Measurements from ENCODE around the gene NKX1-1. TPM values are rescaled to one million over a fixed set of nuclear protein-coding genes. Genes with fewer than 3 reads are reported as not detected.
A peak's percentile ranks its signal among the peaks of the same experiment; 100 is the strongest.

Gene NKX1-1
- total RNA-seq, 2 experiments from 2014 or later = not detected

DNA sequence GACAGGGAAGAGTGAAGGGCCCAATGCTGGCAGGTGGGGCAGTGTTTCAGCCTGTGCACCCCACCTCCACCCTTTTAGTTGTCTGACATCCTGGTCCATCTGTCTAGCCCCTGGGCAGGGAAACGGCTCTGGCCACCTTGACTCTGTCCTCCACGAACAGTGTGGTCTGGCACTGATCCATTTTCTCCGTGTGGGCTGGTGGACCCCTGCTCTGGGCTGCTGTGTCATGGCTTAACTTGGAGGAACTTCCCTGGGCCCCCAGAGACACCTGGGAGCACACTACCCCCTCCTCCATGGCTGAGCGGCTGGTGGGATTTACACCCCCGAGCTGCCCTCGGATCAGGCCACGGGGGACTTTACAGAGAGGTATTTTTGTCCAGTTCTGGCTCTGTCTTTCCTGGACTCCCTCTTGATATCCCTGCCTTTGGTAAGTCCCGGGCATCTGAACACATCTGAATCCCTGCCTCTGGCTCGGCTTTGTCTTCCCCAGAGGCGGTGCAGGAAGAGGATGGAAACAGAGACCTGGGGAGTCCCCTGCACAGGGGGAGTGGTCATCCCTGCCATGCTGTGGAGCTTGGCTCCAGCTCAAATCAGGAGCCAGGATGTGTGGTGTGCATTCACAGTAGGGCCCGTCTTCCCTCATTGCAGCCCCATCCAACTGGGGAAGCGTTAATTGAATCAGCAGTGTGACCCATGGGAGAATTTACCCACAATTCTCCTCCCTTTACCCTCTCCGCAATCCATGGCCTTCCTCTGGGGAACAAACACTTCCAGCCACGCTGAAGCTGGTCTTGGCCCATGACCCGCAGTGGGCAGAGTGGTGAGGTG, 6.3 kb upstream of the NKX1-1 start:
- ChIA-PET CTCF (no interaction called here), POLR2A (no interaction called here)
- Mint-ChIP-seq H3K36me3 (ENCODE audit: low read depth) (peaks cover 2% of the 10 kb centered on the region), H3K9me3 (no peaks in the 10 kb centered on the region), H3K27me3 (peaks cover 40% of the 10 kb centered on the region), H3K4me1 (peaks cover 3% of the 10 kb centered on the region), H3K4me3 (no peak overlapping the region), H3K27ac (no peak overlapping the region)
- DNase-seq = no peak

DNA sequence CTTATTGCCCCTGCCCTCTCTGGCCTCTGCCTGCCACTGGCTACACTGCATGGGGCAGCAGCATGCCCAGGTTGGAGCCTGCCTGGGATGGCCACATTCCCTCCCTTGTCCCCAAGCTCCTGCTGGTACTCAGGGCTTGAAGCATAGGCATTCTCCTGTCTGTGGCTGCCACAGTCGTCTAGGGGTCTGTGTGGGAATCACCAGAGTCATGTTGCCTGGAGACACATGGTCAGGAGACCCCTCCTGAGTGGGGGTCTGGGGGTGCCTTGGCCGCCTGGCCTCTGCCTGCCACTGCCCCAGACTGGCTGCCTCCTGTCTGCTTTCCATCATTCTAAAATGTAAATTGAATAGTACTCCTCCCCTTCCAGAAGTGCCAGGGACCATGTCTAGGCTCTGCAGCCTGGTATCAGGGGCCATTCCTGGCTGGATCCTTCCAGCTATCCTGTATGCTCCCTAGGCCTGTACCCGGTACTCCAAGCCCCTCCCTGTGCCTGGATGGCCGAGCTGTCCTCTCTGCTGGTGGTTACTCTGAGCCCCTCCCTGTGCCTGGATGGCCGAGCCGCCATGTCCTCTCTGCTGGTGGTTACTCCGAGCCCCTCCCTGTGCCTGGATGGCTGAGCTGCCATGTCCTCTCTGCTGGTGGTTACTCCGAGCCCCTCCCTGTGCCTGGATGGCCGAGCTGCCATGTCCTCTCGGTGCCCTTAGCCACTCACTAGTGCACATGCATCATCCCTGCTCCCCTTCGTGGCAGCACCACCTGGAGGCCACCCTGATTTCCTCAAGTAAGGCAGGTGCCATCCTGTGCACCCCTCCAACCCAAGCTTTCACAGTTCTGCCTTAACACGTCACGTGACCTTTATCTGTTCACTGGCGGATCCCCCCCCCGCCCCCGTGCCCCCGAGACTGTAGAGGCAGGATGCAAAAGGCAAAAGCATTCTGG, 5.5 kb upstream of the NKX1-1 start:
- Mint-ChIP-seq H3K27me3 (peaks cover 45% of the 10 kb centered on the region), H3K9me3 (no peaks in the 10 kb centered on the region)
- no peak for DNase-seq

DNA sequence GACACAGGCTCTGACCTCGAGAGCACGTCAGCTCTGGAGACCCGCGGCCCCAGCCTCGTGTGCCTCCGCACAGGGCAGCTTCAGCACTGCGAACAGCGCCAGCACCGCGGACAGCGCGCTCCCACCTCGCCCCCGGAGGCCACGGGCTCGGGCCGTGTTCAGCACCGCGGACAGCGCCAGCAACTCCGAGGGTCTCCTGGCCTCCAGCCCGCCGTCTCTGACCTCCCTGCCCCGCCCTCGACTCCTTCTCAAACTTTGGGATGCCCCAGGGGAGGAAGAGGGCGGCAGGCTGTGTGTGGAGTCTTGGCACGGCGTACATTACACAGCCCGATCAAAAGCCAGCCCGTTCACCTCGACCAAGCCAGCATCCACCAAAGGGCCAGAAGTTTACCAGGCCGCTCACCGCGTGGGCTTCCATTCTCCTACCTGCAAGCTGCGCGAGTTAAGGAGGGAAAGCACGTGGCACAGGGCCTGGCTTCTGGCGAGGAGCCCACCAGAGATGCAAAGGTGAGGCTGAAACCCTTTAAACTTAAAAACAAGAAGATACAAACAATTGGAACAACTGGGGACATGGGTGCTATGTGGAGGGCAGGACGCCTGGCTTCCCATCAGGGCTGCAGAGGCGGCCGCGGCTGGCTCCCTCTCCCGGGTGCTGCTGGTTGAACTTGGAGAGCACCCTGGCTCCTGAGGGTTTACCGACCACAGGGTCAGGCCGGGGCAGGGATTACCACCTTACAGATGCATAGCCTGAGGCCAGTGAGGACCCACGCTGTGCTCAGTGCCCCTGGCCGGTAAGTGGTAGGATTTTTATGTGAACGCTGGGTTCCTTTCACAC, 4.5 kb upstream of the NKX1-1 start:
- peak; percentile 52 for DNase-seq
- Mint-ChIP-seq H3K4me3 (no peak overlapping the region), H3K36me3 (ENCODE audit: low read depth) (peaks cover 2% of the 10 kb centered on the region), H3K27ac (no peak overlapping the region), H3K9me3 (no peaks in the 10 kb centered on the region), H3K27me3 (peaks cover 40% of the 10 kb centered on the region), H3K4me1 (peaks cover 3% of the 10 kb centered on the region)
- ChIA-PET POLR2A (no interaction called here), CTCF (no interaction called here)

More for the DNA sequence above, 5.5 kb upstream of the NKX1-1 start:
- peaks cover 3% of the 10 kb centered on the region for H3K4me1 Mint-ChIP-seq
- no peak overlapping the region for H3K27ac Mint-ChIP-seq
- ChIA-PET POLR2A (no interaction called here), CTCF (no interaction called here)
- H3K4me3 Mint-ChIP-seq = no peak overlapping the region
- peaks cover 2% of the 10 kb centered on the region for H3K36me3 Mint-ChIP-seq (ENCODE audit: low read depth)

DNA sequence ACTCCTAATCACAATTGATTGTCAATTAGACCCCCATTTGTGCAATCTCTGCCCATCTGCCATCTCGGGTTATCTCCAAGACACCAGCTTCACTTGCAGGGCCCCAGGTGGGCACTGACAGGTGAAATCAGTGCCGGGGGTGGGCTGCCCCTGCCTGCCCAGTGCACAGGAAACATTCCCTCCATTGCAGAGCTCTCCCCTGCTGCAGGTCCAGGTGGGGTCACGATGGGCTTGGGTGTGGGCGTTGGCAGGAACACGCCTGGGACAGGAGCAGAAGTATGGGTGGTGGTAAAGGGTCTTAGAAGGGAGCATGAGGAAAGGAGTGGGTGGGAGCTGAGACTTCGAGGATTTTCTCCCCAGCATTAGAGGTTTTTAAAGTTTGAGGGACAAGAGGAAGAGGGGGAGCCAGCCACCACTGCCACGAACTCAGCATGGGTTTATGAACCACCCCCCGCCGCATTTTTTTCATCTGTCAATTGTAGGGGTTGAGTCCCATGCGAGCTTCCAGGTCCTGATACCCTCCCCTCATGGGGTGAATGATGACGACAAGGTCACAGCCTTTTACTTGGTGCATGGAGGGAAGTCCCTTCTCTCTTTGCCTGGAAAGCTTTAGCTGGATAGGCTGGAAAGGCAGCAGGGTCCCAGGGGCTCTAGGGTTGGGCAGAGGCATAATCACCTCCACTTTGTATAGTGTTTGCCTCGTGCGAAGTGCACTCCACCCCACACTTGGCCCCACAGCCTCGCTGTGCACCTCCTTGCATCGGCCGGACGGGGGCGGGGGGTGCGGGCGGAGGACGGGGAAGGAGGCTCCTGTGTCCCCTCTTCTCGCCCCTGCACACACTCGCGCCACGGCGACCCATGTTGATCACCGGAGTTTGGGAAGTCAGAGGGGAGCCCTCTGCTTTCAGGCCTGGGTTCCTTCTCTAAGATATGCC, 3.5 kb upstream of the NKX1-1 start:
- peaks cover 39% of the 10 kb centered on the region for H3K27me3 Mint-ChIP-seq
- no peaks in the 10 kb centered on the region for H3K9me3 Mint-ChIP-seq
- no peak overlapping the region for H3K27ac Mint-ChIP-seq
- DNase-seq = no peak
- H3K4me3 Mint-ChIP-seq = no peak overlapping the region
- CTCF ChIA-PET = interaction anchor here (0.7 kb wide), 1 partner anchor 18 kb away, joined by 3 read pairs; no protein-coding TSS in a partner anchor
- H3K36me3 Mint-ChIP-seq (ENCODE audit: low read depth) = peaks cover 2% of the 10 kb centered on the region
- H3K4me1 Mint-ChIP-seq = peaks cover 2% of the 10 kb centered on the region
- POLR2A ChIA-PET = no interaction called here

DNA sequence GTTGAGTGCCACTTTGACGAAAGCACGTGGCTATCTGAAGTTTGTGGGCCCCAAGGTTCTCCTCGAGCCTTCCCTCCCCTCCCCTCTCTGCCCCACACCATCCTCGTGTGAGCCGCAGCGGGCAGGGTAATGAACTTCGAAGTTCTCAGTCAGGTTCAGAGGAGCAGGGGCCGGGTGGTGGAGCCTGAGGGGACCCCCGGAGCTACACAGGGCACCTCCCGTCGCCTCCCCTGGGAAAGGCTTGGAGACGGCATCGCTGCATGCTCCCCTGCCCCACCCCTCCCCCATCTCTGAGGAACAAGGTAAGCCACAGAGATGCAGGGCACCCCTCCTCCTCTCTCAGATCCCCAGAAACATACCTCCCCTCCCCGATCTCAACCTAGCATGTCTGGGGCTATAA, 2.8 kb upstream of the NKX1-1 start:
- peaks cover 2% of the 10 kb centered on the region for H3K36me3 Mint-ChIP-seq (ENCODE audit: low read depth)
- peaks cover 42% of the 10 kb centered on the region for H3K27me3 Mint-ChIP-seq
- H3K4me3 Mint-ChIP-seq = no peak overlapping the region
- no peaks in the 10 kb centered on the region for H3K9me3 Mint-ChIP-seq
- CTCF ChIA-PET = interaction anchor here (0.7 kb wide), 1 partner anchor 18 kb away, joined by 3 read pairs; no protein-coding TSS in a partner anchor
- no peak overlapping the region for H3K27ac Mint-ChIP-seq
- DNase-seq = no peak
- peaks cover 2% of the 10 kb centered on the region for H3K4me1 Mint-ChIP-seq
- POLR2A ChIA-PET = no interaction called here

DNA sequence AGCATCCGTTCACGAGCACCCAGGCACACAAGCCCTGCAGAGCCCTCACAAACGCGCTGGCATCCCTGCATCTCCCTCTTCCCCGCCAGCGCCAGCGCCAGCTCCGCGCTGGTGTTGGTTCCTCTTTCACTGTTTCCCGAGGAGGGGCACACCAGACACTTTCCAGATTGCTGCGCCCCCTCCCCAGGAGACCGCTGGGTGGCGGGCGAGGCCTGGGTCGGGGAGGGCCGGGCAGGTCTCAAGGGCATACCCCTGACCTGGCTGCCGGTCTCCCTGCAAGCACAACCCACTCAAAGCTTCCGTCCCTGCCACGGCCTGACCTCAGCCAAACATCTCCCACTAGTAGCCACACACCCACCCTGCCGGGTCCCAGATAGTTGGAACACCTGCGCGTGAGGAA, 2.2 kb upstream of the NKX1-1 start:
- Mint-ChIP-seq H3K27ac (peak overlapping the region; percentile 80), H3K4me3 (peak overlapping the region; percentile 47), H3K36me3 (ENCODE audit: low read depth) (peaks cover 2% of the 10 kb centered on the region), H3K9me3 (no peaks in the 10 kb centered on the region), H3K4me1 (peaks cover 2% of the 10 kb centered on the region), H3K27me3 (peaks cover 37% of the 10 kb centered on the region)
- ChIA-PET CTCF (no interaction called here), POLR2A (no interaction called here)
- no peak for DNase-seq

DNA sequence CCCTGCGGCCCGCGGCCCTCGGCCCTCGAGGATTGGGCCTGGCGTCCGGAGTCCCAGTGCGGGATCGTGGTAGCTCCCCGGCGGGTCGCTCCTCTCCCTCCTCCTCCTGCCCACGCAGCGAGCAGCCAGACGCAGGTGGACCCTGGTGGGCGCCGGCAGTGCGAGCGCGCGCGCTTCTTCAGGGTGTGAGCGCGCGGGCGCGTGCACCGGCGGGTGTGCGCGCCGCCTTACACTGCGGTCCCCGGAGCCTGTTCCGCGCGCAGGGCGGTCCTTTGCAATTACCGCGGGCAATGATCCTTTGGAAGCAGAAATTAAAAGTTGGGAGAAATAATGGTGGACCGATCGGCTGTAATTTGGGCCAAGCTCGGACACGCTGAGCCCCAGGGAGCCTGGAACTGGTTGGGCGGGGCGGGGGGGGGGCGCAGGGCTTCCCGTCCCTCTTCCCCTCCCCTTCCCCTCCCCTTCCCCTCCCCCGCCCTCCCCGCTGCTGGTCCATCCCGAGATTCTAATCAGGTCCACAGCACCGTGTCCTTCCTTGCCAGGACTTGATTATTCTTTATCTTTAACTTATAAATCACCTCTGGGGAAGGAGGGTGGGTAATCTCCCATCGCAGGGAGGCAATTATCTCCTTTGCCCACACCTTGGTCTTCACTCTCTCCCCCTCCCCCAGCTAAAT, 1.6 kb upstream of the NKX1-1 start:
- Mint-ChIP-seq H3K36me3 (ENCODE audit: low read depth) (peaks cover 2% of the 10 kb centered on the region), H3K27ac (peak overlapping the region; percentile 80), H3K4me3 (no peak overlapping the region), H3K4me1 (peaks cover 2% of the 10 kb centered on the region), H3K27me3 (peaks cover 34% of the 10 kb centered on the region), H3K9me3 (no peaks in the 10 kb centered on the region)
- no peak for DNase-seq
- ChIA-PET CTCF (no interaction called here), POLR2A (no interaction called here)

DNA sequence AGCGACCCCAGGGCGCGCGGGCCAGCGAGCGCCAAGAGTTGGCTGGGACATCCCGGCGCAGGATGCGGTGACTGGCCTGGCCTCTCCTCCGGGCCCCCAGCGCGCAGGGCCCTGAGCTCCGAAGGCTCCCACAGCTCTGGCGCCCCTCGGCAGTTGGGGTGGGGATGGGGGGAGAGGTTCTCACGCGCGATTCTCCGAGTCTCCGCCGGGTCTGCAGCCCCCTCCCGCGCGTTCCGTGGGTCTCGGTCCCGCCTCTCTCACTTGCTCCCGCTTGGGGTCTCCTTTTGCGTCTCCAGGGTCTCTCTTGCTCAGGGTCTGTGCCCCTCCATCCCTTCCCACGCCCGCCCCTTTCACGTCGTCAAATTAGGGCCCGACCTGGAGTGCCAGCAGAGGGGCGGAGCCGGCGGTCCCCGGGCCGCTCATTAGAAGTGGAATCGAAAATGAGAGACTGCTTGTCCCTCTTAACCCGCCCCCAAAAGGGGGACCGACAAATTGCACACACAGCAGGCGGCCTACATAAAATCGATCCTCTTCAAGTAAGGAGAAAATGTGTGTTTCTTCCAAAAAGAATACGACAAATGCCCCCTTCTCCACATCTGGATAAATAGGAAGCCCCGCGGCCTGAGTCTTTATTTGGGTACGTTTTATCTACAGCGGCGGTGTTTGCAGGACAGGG, 877 bp upstream of the NKX1-1 start:
- H3K4me3 Mint-ChIP-seq = peak overlapping the region; percentile 38
- peaks cover 40% of the 10 kb centered on the region for H3K27me3 Mint-ChIP-seq
- CTCF ChIA-PET = no interaction called here
- no peak for DNase-seq
- POLR2A ChIA-PET = no interaction called here
- H3K36me3 Mint-ChIP-seq (ENCODE audit: low read depth) = peaks cover 2% of the 10 kb centered on the region
- H3K9me3 Mint-ChIP-seq = no peaks in the 10 kb centered on the region
- peak overlapping the region; percentile 76 for H3K27ac Mint-ChIP-seq
- peaks cover 2% of the 10 kb centered on the region for H3K4me1 Mint-ChIP-seq

DNA sequence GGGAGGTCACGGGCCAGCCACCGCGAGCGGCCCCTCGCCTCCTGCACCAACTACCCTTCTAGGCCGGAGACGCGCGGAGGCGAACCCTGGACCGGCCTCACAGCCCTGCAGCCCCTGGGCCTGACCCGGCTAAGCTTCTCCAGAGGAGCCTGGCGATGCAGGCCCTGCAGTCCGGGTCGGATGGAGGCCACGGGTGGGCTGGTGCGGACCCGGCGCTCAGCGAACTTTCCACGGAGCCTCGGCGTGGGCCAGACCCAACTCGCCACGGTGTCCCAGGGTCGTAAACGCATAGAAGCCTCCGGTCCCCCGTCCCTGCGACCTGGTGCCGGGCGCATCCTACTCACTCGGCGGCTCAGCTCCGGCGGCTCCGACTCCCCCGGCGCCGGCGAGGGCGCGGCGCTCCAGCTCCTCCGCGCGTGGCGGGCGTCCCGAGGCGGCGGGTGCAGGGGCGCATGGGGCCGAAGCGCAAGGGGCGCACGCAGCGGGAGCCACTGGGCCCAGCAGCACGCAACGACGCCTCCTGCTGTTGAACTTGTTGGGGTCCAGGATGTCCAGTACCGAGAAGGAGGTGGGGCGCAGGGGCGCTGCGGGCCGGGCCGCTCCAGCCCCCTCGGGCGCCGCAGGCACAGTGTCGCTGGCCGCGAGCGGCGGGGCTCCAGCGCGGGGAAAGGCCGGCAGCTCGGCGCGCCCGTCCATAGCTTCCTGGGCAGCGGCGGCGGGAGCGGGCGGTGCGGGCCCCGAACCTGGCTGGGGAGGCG, 427 bp downstream of the NKX1-1 start:
- POLR2A ChIA-PET = no interaction called here
- no peak overlapping the region for H3K27ac Mint-ChIP-seq
- peaks cover 42% of the 10 kb centered on the region for H3K27me3 Mint-ChIP-seq
- no peak for DNase-seq
- peaks cover 2% of the 10 kb centered on the region for H3K36me3 Mint-ChIP-seq (ENCODE audit: low read depth)
- no peaks in the 10 kb centered on the region for H3K9me3 Mint-ChIP-seq
- H3K4me1 Mint-ChIP-seq = peaks cover 2% of the 10 kb centered on the region
- CTCF ChIA-PET = no interaction called here
- no peak overlapping the region for H3K4me3 Mint-ChIP-seq

DNA sequence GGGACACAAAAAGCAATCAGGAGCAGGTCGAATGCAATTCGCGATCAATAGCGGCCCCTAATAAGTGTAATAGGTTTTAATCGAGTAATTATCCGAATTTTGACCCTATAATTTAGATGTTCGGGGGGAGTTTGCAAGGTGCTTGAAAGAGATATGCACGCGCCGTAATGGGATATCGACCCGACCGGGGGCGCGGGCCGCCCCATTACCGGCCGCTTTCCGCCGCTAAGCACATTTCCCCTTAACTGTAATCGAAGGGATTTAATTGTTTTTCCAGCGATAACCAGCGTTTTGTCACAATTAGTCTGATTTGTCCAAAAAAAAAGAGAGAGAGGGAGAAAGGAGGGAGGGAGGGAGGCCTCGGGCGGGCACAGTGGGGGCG, 997 bp downstream of the NKX1-1 start:
- H3K9me3 Mint-ChIP-seq = no peaks in the 10 kb centered on the region
- CTCF ChIA-PET = no interaction called here
- no peak overlapping the region for H3K4me3 Mint-ChIP-seq
- H3K27ac Mint-ChIP-seq = peak overlapping the region; percentile 78
- H3K27me3 Mint-ChIP-seq = peaks cover 44% of the 10 kb centered on the region
- DNase-seq = no peak
- POLR2A ChIA-PET = no interaction called here
- peaks cover 2% of the 10 kb centered on the region for H3K4me1 Mint-ChIP-seq
- H3K36me3 Mint-ChIP-seq (ENCODE audit: low read depth) = peaks cover 2% of the 10 kb centered on the region
